ENCODE measurements around the gene MRPS18B. TPM values are rescaled to one million over a fixed set of nuclear protein-coding genes. Genes with fewer than 3 reads are reported as not detected.

The MRPS18B gene
- total and polyA plus RNA-seq, 2 of the 13 experiments (the other 11 are each of a cell fraction or from before 2014, with no cell fraction given) = 125 to 131 TPM

DNA sequence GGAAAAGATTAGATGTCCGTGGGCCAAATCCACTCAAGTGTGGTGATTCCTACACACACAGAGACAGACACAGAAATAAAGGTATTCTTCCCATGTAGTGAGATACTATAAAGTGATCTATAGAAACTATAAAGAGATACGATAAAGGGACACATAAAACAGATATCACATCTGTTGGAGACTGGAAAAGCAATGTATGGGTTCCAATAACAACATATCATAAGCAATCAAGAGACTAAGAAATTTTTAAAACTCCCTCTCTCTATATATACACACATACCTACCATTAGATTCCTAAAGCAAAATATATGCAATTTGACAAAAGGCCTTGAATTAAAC lies 5.8 kb upstream of the MRPS18B start:
- H4K20me1 ChIP-seq (ENCODE audit: insufficient read depth, low read length) = peaks cover 10% of the 10 kb centered on the region
- no peaks in the 10 kb centered on the region; a peak in 1 of 5 replicates for H3K27me3 ChIP-seq (ENCODE audit: control insufficient read depth in 1 of 2, insufficient read depth in 2 of 2, low read length in 2 of 2)
- ATAC-seq = no peak
- FAIRE-seq = no peak
- intact Hi-C loops (cut with micrococcal nuclease; ENCODE audit: unreplicated experiment) = no loop called here
- WGBS (ENCODE audit: low lambda C conversion rate) = 97% methylated on average over 2 of the region's 2 CpGs
- H3K27ac ChIP-seq (ENCODE audit: extremely low read length, insufficient read depth, low read length) = no peak overlapping the region
- ChIA-PET POLR2A (interaction anchor here (1.2 to 4.8 kb wide), 10 partner anchors 11 to 110 kb away, joined by 3 to 172 read pairs (median 6); partner anchors contain the start of genes ABCF1, ATAT1, DHX16 and MDC1), CTCF (ENCODE audit: low intra/inter-chr PET ratio, low total read pairs) (interaction anchor here (0.9 kb wide), 1 partner anchor 130 kb away, joined by 3 read pairs; no protein-coding TSS in a partner anchor)
- peaks cover 9 to 28% of the 10 kb centered on the region in 2 experiments for H3K36me3 ChIP-seq (replicated peaks in 1 of 2; ENCODE audit: control insufficient read depth in 1 of 2, insufficient read depth in 2 of 2, low read length in 2 of 2)
- no peaks in the 10 kb centered on the region for H3K9me3 ChIP-seq (ENCODE audit: low read length)
- no peak overlapping the region for H3K9ac ChIP-seq (ENCODE audit: insufficient read depth, low read depth, low read length)
- no TSS peak for BruUV-seq (replicated peaks)
- peaks cover 22% of the 10 kb centered on the region for H3K4me1 ChIP-seq (ENCODE audit: insufficient read depth, low read length)
- TF ChIP-seq MEIS2 (CRISPR knock-in tag; IDR thresholded peaks at IDR 0.05) (no peak), POLR2AphosphoS2 (IDR thresholded peaks at IDR 0.05; ENCODE audit: low read depth, low read length) (peak; percentile 59; the same call in 1 of the 2 replicates), ISX (CRISPR knock-in tag; conservative IDR thresholded peaks at IDR 0.05) (no peak), RBFOX2 (IDR thresholded peaks at IDR 0.05; ENCODE audit: low read depth, low read length) (0 out of 2 replicates have a peak, but pooled peaks have one; percentile 14)
- H3K4me2 ChIP-seq (ENCODE audit: low read depth, low read length) = no peak overlapping the region
- no peak overlapping the region for H3K4me3 ChIP-seq (replicated peaks in 1 of 3; ENCODE audit: insufficient read depth in 1 of 3, low read depth in 2 of 3, low read length in 3 of 3)
- H3K79me2 ChIP-seq (ENCODE audit: insufficient read depth, low read length) = peaks cover 21% of the 10 kb centered on the region
- in situ Hi-C loops (cut with HindIII; ENCODE audit: extremely low pct_ligation_motif_present, low pct_unique_long_range_greater_than_20kb) = no loop called here
- H2AFZ ChIP-seq (ENCODE audit: low read length) = no peak overlapping the region
- DNase-seq (ENCODE audit: low spot score) = no peak

DNA sequence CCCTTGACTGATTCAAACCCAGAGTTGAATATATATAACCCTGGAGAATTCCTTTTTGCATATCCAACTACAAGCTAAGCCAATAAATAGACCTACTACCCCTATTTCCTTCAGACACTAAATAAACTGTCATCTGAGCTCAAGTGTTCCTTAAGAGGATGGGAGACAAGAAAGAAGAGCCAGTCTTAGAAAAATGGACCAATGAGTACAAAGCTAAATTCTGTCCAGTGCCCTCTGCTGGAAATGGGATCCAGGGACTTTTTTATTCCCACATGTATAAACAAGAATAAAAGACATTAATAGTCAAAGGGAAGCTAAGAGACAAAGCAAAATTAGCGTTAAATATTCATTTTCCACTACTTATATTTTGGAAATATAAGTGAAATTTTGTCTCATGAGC lies 5.4 kb upstream of the MRPS18B start:
- Histone ChIP-seq H2AFZ (ENCODE audit: low read length) (no peak overlapping the region), H3K27me3 (ENCODE audit: control insufficient read depth in 1 of 2, insufficient read depth in 2 of 2, low read length in 2 of 2) (no peaks in the 10 kb centered on the region; a peak in 1 of 5 replicates), H3K4me3 (replicated peaks in 1 of 3; ENCODE audit: insufficient read depth in 1 of 3, low read depth in 2 of 3, low read length in 3 of 3) (no peak overlapping the region), H3K9ac (ENCODE audit: insufficient read depth, low read depth, low read length) (no peak overlapping the region), H3K4me1 (ENCODE audit: insufficient read depth, low read length) (peaks cover 22% of the 10 kb centered on the region), H3K27ac (ENCODE audit: extremely low read length, insufficient read depth, low read length) (no peak overlapping the region), H3K36me3 (replicated peaks in 1 of 2; ENCODE audit: control insufficient read depth in 1 of 2, insufficient read depth in 2 of 2, low read length in 2 of 2) (peaks cover 9 to 25% of the 10 kb centered on the region in 2 experiments), H4K20me1 (ENCODE audit: insufficient read depth, low read length) (peaks cover 12% of the 10 kb centered on the region), H3K79me2 (ENCODE audit: insufficient read depth, low read length) (peaks cover 23% of the 10 kb centered on the region), H3K9me3 (ENCODE audit: low read length) (no peaks in the 10 kb centered on the region), H3K4me2 (ENCODE audit: low read depth, low read length) (no peak overlapping the region)
- BruUV-seq (replicated peaks) = no TSS peak
- ChIA-PET CTCF (ENCODE audit: low intra/inter-chr PET ratio, low total read pairs) (interaction anchor here (0.9 kb wide), 1 partner anchor 130 kb away, joined by 3 read pairs; no protein-coding TSS in a partner anchor), POLR2A (interaction anchor here (0.8 to 4.8 kb wide), 17 partner anchors 11 to 110 kb away, joined by 3 to 172 read pairs (median 6); partner anchors contain the start of genes ABCF1, ATAT1, C6orf136 and DHX16)
- FAIRE-seq = no peak
- in situ Hi-C loops (cut with HindIII; ENCODE audit: extremely low pct_ligation_motif_present, low pct_unique_long_range_greater_than_20kb) = no loop called here
- no peak for ATAC-seq
- intact Hi-C loops (cut with micrococcal nuclease; ENCODE audit: unreplicated experiment) = no loop called here
- DNase-seq (ENCODE audit: low spot score) = no peak
- 94% methylated on average over 1 of the region's 1 CpG for WGBS (ENCODE audit: low lambda C conversion rate)
- TF ChIP-seq ZNF775 (CRISPR knock-in tag; IDR thresholded peaks at IDR 0.05; ENCODE audit: borderline replicate concordance) (no peak), TOPORS (CRISPR knock-in tag; IDR thresholded peaks at IDR 0.05) (no peak), MZF1 (CRISPR knock-in tag; IDR thresholded peaks at IDR 0.05; ENCODE audit: borderline replicate concordance) (no peak), DPF2 (CRISPR knock-in tag; IDR thresholded peaks at IDR 0.05; ENCODE audit: borderline replicate concordance, low read depth) (no peak), ZNF768 (CRISPR knock-in tag; IDR thresholded peaks at IDR 0.05) (no peak), POLR2AphosphoS5 (IDR thresholded peaks at IDR 0.05; ENCODE audit: low read depth, low read length) (peak; percentile 36; the same call in 1 of the 2 replicates), PAF1 (CRISPR knock-in tag; IDR thresholded peaks at IDR 0.05) (peak; percentile 83; the same call in 1 of the 2 replicates), ZNF343 (CRISPR knock-in tag; IDR thresholded peaks at IDR 0.05) (no peak), ZNF180 (CRISPR knock-in tag; IDR thresholded peaks at IDR 0.05; ENCODE audit: borderline replicate concordance, low read depth) (no peak), ZNF34 (CRISPR knock-in tag; IDR thresholded peaks at IDR 0.05; ENCODE audit: borderline replicate concordance) (no peak)
- TF ChIP-seq, protein P1, sequence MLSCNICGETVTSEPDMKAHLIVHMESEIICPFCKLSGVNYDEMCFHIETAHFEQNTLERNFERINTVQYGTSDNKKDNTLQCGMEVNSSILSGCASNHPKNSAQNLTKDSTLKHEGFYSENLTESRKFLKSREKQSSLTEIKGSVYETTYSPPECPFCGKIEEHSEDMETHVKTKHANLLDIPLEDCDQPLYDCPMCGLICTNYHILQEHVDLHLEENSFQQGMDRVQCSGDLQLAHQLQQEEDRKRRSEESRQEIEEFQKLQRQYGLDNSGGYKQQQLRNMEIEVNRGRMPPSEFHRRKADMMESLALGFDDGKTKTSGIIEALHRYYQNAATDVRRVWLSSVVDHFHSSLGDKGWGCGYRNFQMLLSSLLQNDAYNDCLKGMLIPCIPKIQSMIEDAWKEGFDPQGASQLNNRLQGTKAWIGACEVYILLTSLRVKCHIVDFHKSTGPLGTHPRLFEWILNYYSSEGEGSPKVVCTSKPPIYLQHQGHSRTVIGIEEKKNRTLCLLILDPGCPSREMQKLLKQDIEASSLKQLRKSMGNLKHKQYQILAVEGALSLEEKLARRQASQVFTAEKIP (CRISPR knock-in tag; IDR thresholded peaks at IDR 0.05; ENCODE audit: borderline replicate concordance) = no peak
- TF ChIP-seq, protein P2, sequence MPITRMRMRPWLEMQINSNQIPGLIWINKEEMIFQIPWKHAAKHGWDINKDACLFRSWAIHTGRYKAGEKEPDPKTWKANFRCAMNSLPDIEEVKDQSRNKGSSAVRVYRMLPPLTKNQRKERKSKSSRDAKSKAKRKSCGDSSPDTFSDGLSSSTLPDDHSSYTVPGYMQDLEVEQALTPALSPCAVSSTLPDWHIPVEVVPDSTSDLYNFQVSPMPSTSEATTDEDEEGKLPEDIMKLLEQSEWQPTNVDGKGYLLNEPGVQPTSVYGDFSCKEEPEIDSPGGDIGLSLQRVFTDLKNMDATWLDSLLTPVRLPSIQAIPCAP (CRISPR knock-in tag; IDR thresholded peaks at IDR 0.05; ENCODE audit: low read depth) = no peak
- TF ChIP-seq, protein P3, sequence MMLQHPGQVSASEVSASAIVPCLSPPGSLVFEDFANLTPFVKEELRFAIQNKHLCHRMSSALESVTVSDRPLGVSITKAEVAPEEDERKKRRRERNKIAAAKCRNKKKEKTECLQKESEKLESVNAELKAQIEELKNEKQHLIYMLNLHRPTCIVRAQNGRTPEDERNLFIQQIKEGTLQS (CRISPR knock-in tag; IDR thresholded peaks at IDR 0.05) = no peak

Measured in HepG2 (cell line).